ENCODE results near the gene MLF1.

MLF1 gene

DNA sequence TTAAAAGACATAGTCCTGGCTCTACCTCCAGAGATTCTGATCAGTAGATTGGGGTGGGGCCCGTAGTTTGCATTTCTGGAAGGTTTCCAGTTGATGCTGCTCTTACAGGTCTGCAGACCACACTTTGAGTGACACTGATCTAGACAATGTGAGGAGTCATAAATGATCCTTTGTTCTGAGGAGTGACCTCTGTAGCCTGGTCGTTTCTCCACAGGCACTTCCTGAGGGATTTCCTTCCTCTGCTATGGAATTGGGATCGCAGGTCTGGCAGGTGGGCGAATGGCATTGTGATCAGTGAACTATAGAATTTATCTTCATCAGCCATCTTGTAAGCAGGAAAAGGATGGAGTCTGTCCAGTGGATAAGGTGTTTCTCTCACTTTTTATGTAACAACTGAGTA is 78.8 kb downstream of the MLF1 start:
- Histone ChIP-seq H2AFZ (ENCODE audit: low read depth, low read length, severe bottlenecking) (no peak overlapping the region), H3K27ac (ENCODE audit: low read depth, low read length) (no peak overlapping the region), H3K4me2 (ENCODE audit: low read depth, low read length, poor library complexity, severe bottlenecking) (no peak overlapping the region), H4K20me1 (ENCODE audit: low read depth, low read length) (no peaks in the 10 kb centered on the region), H3K9ac (ENCODE audit: low read length) (no peak overlapping the region), H3K79me2 (ENCODE audit: insufficient read depth, low read length) (peaks cover 31% of the 10 kb centered on the region), H3K9me3 (ENCODE audit: insufficient read depth, low read length) (no peaks in the 10 kb centered on the region), H3F3A (ENCODE audit: insufficient read depth) (no peaks in the 10 kb centered on the region), H3K9me2 (replicated peaks; ENCODE audit: insufficient read depth, low read length) (no peaks in the 10 kb centered on the region), H3K36me3 (ENCODE audit: low read length) (peaks cover 41% of the 10 kb centered on the region), H3K27me3 (ENCODE audit: low read length) (no peaks in the 10 kb centered on the region), H3K4me3 (ENCODE audit: insufficient read depth, low read length, poor library complexity, severe bottlenecking) (no peak overlapping the region)
- TF ChIP-seq EZH2phosphoT487 (conservative IDR thresholded peaks at IDR 0.05; ENCODE audit: low read length) (no peak), CTCF (IDR thresholded peaks at IDR 0.05; ENCODE audit: insufficient read depth, low read length, poor library complexity, severe bottlenecking) (no peak)

GRCh38 chr3:158651192-158651591 is 80.2 kb downstream of the MLF1 start:
- H3F3A ChIP-seq (ENCODE audit: insufficient read depth), result no peaks in the 10 kb centered on the region
- H3K9ac ChIP-seq (ENCODE audit: low read length), result no peak overlapping the region
- H2AFZ ChIP-seq (ENCODE audit: low read depth, low read length, severe bottlenecking), result no peak overlapping the region
- peaks cover 47% of the 10 kb centered on the region for H3K36me3 ChIP-seq (ENCODE audit: low read length)
- no peak overlapping the region for H3K4me2 ChIP-seq (ENCODE audit: low read depth, low read length, poor library complexity, severe bottlenecking)
- H3K9me2 ChIP-seq (replicated peaks; ENCODE audit: insufficient read depth, low read length), result no peaks in the 10 kb centered on the region
- no peak overlapping the region for H3K4me3 ChIP-seq (ENCODE audit: insufficient read depth, low read length, poor library complexity, severe bottlenecking)
- no peaks in the 10 kb centered on the region for H4K20me1 ChIP-seq (ENCODE audit: low read depth, low read length)
- H3K9me3 ChIP-seq (ENCODE audit: insufficient read depth, low read length), result no peaks in the 10 kb centered on the region
- no peaks in the 10 kb centered on the region for H3K27me3 ChIP-seq (ENCODE audit: low read length)
- H3K27ac ChIP-seq (ENCODE audit: low read depth, low read length), result no peak overlapping the region
- peaks cover 17% of the 10 kb centered on the region; the same call in 1 of the 2 replicates for H3K79me2 ChIP-seq (ENCODE audit: insufficient read depth, low read length)
- TF ChIP-seq CTCF (IDR thresholded peaks at IDR 0.05; ENCODE audit: insufficient read depth, low read length, poor library complexity, severe bottlenecking) (no peak), EZH2phosphoT487 (conservative IDR thresholded peaks at IDR 0.05; ENCODE audit: low read length) (no peak)

DNA sequence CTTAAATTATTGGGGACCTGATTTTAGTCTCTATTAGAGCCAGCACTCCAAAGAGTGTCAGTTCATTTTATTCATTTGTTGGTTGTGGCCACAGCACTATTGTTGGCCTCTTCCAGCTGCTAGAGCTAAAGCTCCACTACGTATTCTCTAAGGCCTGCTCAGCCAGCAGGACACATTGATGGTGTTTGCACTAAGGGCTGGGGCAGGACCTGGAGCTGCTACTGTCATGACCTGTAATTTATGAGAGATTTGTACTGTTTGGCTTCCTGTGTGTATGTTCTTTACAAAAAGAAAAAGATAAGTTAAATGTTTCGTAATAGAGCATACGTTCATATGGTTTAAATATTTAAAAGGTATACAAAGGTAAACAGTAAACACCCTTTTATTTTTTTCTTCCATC is 81.5 kb downstream of the MLF1 start:
- Histone ChIP-seq H3K27me3 (ENCODE audit: low read length) (no peaks in the 10 kb centered on the region), H3K27ac (ENCODE audit: low read depth, low read length) (no peak overlapping the region), H3K9me3 (ENCODE audit: insufficient read depth, low read length) (no peaks in the 10 kb centered on the region), H3F3A (ENCODE audit: insufficient read depth) (no peaks in the 10 kb centered on the region), H3K36me3 (ENCODE audit: low read length) (peaks cover 42% of the 10 kb centered on the region), H3K9me2 (replicated peaks; ENCODE audit: insufficient read depth, low read length) (no peaks in the 10 kb centered on the region), H3K4me3 (ENCODE audit: insufficient read depth, low read length, poor library complexity, severe bottlenecking) (no peak overlapping the region), H3K4me2 (ENCODE audit: low read depth, low read length, poor library complexity, severe bottlenecking) (no peak overlapping the region), H2AFZ (ENCODE audit: low read depth, low read length, severe bottlenecking) (no peak overlapping the region), H4K20me1 (ENCODE audit: low read depth, low read length) (no peaks in the 10 kb centered on the region), H3K9ac (ENCODE audit: low read length) (no peak overlapping the region), H3K79me2 (ENCODE audit: insufficient read depth, low read length) (peaks cover 7% of the 10 kb centered on the region; the same call in 1 of the 2 replicates)
- TF ChIP-seq CTCF (IDR thresholded peaks at IDR 0.05; ENCODE audit: insufficient read depth, low read length, poor library complexity, severe bottlenecking) (no peak), EZH2phosphoT487 (conservative IDR thresholded peaks at IDR 0.05; ENCODE audit: low read length) (no peak)
